Measurements from ENCODE around the gene TSPEAR.

The TSPEAR gene

GRCh38 chr21:44734026-44734745 lies 22.8 kb upstream of the TSPEAR start:
- TF ChIP-seq, protein P1, sequence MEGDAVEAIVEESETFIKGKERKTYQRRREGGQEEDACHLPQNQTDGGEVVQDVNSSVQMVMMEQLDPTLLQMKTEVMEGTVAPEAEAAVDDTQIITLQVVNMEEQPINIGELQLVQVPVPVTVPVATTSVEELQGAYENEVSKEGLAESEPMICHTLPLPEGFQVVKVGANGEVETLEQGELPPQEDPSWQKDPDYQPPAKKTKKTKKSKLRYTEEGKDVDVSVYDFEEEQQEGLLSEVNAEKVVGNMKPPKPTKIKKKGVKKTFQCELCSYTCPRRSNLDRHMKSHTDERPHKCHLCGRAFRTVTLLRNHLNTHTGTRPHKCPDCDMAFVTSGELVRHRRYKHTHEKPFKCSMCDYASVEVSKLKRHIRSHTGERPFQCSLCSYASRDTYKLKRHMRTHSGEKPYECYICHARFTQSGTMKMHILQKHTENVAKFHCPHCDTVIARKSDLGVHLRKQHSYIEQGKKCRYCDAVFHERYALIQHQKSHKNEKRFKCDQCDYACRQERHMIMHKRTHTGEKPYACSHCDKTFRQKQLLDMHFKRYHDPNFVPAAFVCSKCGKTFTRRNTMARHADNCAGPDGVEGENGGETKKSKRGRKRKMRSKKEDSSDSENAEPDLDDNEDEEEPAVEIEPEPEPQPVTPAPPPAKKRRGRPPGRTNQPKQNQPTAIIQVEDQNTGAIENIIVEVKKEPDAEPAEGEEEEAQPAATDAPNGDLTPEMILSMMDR (IDR thresholded peaks at IDR 0.05): no peak
- H3K27ac ChIP-seq: no peak overlapping the region
- H3K36me3 ChIP-seq: no peaks in the 10 kb centered on the region
- no peaks in the 10 kb centered on the region for H3K9me3 ChIP-seq
- no peak overlapping the region for H3K4me3 ChIP-seq (ENCODE audit: low read depth in 1 of 2, low read length in 1 of 2)
- no peaks in the 10 kb centered on the region for H3K4me1 ChIP-seq (ENCODE audit: control insufficient read depth in 1 of 2, insufficient read depth in 1 of 2, low read depth in 1 of 2, low read length in 1 of 2)
- no peaks in the 10 kb centered on the region for H3K27me3 ChIP-seq

GRCh38 chr21:44732956-44733355 lies 21.6 kb upstream of the TSPEAR start:
- Histone ChIP-seq H3K4me3 (ENCODE audit: low read depth in 1 of 2, low read length in 1 of 2) (no peak overlapping the region), H3K9me3 (no peaks in the 10 kb centered on the region), H3K4me1 (ENCODE audit: control insufficient read depth in 1 of 2, insufficient read depth in 1 of 2, low read depth in 1 of 2, low read length in 1 of 2) (no peaks in the 10 kb centered on the region), H3K27ac (no peak overlapping the region), H3K36me3 (no peaks in the 10 kb centered on the region), H3K27me3 (no peaks in the 10 kb centered on the region)
- TF ChIP-seq, protein P1 (IDR thresholded peaks at IDR 0.05): no peak

GRCh38 chr21:44732263-44732662 lies 20.9 kb upstream of the TSPEAR start:
- H3K27ac ChIP-seq: no peak overlapping the region
- H3K27me3 ChIP-seq: peaks cover 6% of the 10 kb centered on the region
- no peaks in the 10 kb centered on the region for H3K9me3 ChIP-seq
- no peaks in the 10 kb centered on the region for H3K36me3 ChIP-seq
- TF ChIP-seq, protein P1 (IDR thresholded peaks at IDR 0.05): no peak
- H3K4me3 ChIP-seq (ENCODE audit: low read depth in 1 of 2, low read length in 1 of 2): no peak overlapping the region
- H3K4me1 ChIP-seq (ENCODE audit: control insufficient read depth in 1 of 2, insufficient read depth in 1 of 2, low read depth in 1 of 2, low read length in 1 of 2): no peaks in the 10 kb centered on the region

GRCh38 chr21:44730951-44731579 lies 19.7 kb upstream of the TSPEAR start:
- H3K27ac ChIP-seq: no peak overlapping the region
- no peak overlapping the region for H3K4me3 ChIP-seq (ENCODE audit: low read depth in 1 of 2, low read length in 1 of 2)
- TF ChIP-seq, protein P1 (IDR thresholded peaks at IDR 0.05): no peak
- no peaks in the 10 kb centered on the region for H3K36me3 ChIP-seq
- H3K4me1 ChIP-seq (ENCODE audit: control insufficient read depth in 1 of 2, insufficient read depth in 1 of 2, low read depth in 1 of 2, low read length in 1 of 2): no peaks in the 10 kb centered on the region
- H3K27me3 ChIP-seq: peaks cover 18% of the 10 kb centered on the region
- no peaks in the 10 kb centered on the region for H3K9me3 ChIP-seq

DNA sequence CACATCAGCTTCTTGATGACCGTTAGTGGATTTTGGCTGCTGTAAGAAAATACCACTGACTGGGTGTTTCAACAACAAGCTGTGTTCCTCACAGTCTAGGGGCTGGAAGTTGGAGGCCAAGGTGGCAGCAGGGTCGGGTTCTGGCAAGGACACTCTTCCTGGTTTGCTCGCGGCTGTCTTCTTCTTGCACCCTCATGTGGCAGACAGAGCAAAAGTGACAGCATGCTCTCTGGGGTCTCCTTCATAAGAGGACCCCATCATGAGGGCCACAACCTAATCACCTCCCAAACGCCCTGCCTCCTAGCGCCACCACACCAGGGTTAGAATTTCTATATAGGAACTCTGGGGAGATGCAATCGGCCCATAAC lies 18.6 kb upstream of the TSPEAR start:
- Histone ChIP-seq H3K27me3 (peaks cover 29% of the 10 kb centered on the region), H3K27ac (no peak overlapping the region), H3K4me1 (ENCODE audit: control insufficient read depth in 1 of 2, insufficient read depth in 1 of 2, low read depth in 1 of 2, low read length in 1 of 2) (no peaks in the 10 kb centered on the region), H3K9me3 (no peaks in the 10 kb centered on the region), H3K4me3 (ENCODE audit: low read depth in 1 of 2, low read length in 1 of 2) (no peak overlapping the region), H3K36me3 (no peaks in the 10 kb centered on the region)
- TF ChIP-seq, protein P1 (IDR thresholded peaks at IDR 0.05): no peak

Data from neutrophil (primary cell).